Psoas muscle (tissue), 8 donors: ENCODE data around the gene LGR6. TPM values are rescaled to one million over a fixed set of nuclear protein-coding genes. Genes with fewer than 3 reads are reported as not detected.

ENCODE experiments used
- ATAC-seq, 4 donors: fragments of 200-7000 bp; cut with Tn5 transposase; one replicate each; pipeline ENCODE4 v1.9.1; 2020; ENCODE audit warnings: moderate library complexity in 3 of 4, mild to moderate bottlenecking in 2 of 4
- DNase-seq, 2 donors: peaks; one replicate each; pipeline ENCODE4 v3.0.0-alpha.2; 2020
- H3K27ac ChIP-seq: fragments of 200-600 bp; one replicate; pipeline ENCODE4 v1.8.0; 2022
- H3K27me3 ChIP-seq, 3 donors: fragments of 200-600 bp in 1 of 3; one replicate each; pipeline versions ENCODE4 v1.6.1 to v1.8.0; 2013 to 2022; ENCODE audit warnings: low read length in 2 of 3, mild to moderate bottlenecking in 2 of 3, moderate library complexity in 1 of 3; ENCODE audit not compliant: insufficient read depth in 3 of 3
- H3K36me3 ChIP-seq, 2 donors: fragments of 200-600 bp in 1 of 2; one replicate each; pipeline versions ENCODE4 v1.6.1 to v1.8.0; 2013 to 2022; ENCODE audit warnings: low read depth in 1 of 2, mild to moderate bottlenecking in 1 of 2, moderate library complexity in 1 of 2; ENCODE audit not compliant: insufficient read depth in 1 of 2
- H3K4me1 ChIP-seq: fragments of 200-600 bp; one replicate; pipeline ENCODE4 v1.8.0; 2022
- H3K4me3 ChIP-seq: fragments of 200-600 bp; one replicate; pipeline ENCODE4 v1.8.0; 2022; ENCODE audit warnings: mild to moderate bottlenecking
- H3K9me3 ChIP-seq: fragments of 200-600 bp; one replicate; pipeline ENCODE4 v1.8.0; 2022
- CTCF ChIP-seq: fragments of 200-600 bp; IDR thresholded peaks from one replicate; pipeline ENCODE4 v1.8.0; 2022; ENCODE audit warnings: antibody characterized with exemption
- whole genome bisulfite sequencing, 3 donors: extraction: QIAGEN DNeasy Blood & Tissue Kit; methylation state at CpG; one replicate each; pipeline versions ENCODE4 v1.1.6 to v1.1.7; 2013; 5-methylcytosine and 5-hydroxymethylcytosine counted together
- intact Hi-C, 2 donors: fragments of 100-400 bp; cut with DNase I; formaldehyde crosslinking; loops; one replicate each; pipeline versions ENCODE4 v1.11.0 to v1.14.2; 2022
- polyA plus RNA-seq, 3 donors: library from polyadenylated mRNA; stranded (reverse); fragments of 200-250 nt; gene quantifications; one replicate each; pipeline ENCODE4 v1.2.3, GENCODE V29; 2013
- total RNA-seq, 4 donors: library from RNA; stranded (reverse); fragmentation: NEBNext Ultra II Directional in 2 of 4; extraction: Animal tissue kit (Norgen Biotek cat#: 25700) in 2 of 4; gene quantifications; one replicate each; pipeline versions ENCODE4 v1.2.1 to v1.2.4, GENCODE V29; 2021 to 2023
- donor health status: healthy with polysubstance abuse.
- donor health status: DM: no; HTN: no; CAD: no; lungs with moderate emphysema.
- donor health status: Bipolar disorder and iron deficiency.
- donor health status: healthy.
- donor health status: DM: yes; HTN: yes; CAD: no.
- donor health status: DM: no; HTN: no; CAD: no.
- donor health status: DM: no; HTN: no; CAD: no.
- donor health status: DM: yes; HTN: yes; CAD: no.

The LGR6 gene
- total and polyA plus RNA-seq, 7 donors, result 0.12 to 0.20 (median 0.16) TPM; not detected in 3

DNA sequence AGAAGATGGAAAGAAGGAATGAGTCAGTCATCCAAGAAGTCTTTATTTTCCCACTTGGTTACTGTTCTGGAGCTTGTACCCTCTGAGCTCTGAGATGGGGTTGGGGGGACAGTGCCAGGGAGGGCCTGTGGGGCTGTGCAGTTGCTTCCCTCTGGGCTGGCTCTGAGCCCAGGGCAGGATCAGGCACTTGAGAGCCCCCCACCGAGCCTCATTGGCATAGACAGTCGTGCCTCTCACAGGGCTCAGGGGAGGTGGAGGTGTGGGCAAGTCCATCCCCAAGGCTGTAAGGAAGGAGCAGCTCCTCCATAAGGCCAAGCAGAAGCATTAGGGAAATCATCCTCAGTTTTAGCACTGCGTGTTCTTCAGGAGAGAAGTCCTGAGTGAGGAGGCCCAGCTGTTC lies 46.6 kb upstream of the LGR6 start:
- DNase-seq (no peak), ATAC-seq (no peak)
- no peak for TF ChIP-seq CTCF
- Histone ChIP-seq H3K27me3 (no peaks in the 10 kb centered on the region), H3K4me3 (no peak overlapping the region), H3K4me1 (peaks cover 16% of the 10 kb centered on the region), H3K9me3 (no peaks in the 10 kb centered on the region), H3K27ac (no peak overlapping the region), H3K36me3 (no peaks in the 10 kb centered on the region)
- intact Hi-C loops, result no loop called here
- 51 to 74% (median 67%) methylated on average over 3 of the region's 3 CpGs for WGBS, 3 donors

DNA sequence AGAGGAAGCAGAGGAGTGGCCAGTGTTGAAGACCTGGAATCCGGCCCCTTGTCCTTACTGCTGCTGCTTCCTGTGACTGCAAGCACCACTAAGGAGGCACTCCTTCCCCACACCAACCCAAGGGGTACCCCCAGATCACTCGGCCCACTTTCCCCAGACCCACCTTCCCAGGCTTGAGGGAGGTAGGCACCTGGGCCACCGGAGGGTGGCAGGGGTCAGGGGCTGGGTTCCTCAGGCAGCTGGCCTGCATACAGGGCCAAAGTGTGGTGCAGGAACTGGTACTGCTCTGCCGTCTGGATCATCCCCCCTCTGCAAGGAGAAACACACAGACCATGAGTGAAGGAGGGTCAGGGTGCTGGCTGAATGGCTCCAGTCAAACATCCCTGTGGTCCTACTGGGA lies 45.2 kb upstream of the LGR6 start:
- WGBS, 3 donors, result 84 to 89% (median 88%) methylated on average over 4 of the region's 4 CpGs
- Histone ChIP-seq H3K4me1 (peaks cover 8% of the 10 kb centered on the region), H3K27me3 (no peaks in the 10 kb centered on the region), H3K9me3 (no peaks in the 10 kb centered on the region), H3K4me3 (no peak overlapping the region), H3K27ac (no peak overlapping the region), H3K36me3 (no peaks in the 10 kb centered on the region)
- intact Hi-C loops, result no loop called here
- DNase-seq (no peak), ATAC-seq (no peak)
- TF ChIP-seq CTCF, result no peak

DNA sequence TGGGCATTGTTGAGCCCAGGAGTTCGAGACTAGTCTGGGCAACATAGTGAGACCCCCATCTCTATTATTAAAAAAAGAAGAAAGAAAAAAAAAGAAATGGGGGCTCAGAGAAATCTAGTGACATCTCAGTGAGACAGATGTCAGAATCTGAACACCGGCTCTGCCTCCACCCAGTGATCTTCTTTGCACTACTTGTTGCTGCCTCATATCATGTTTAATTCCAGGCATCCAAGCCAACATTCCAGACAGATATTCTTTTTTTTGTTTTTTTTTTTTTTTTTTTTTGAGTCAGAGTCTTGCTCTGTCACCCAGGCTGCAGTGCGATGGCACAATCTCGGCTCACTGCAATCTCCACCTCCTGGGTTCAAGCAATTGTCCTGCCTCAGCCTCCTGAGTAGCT lies 44.0 kb upstream of the LGR6 start:
- no peaks in the 10 kb centered on the region for H3K27me3 ChIP-seq
- 82 to 86% (median 83%) methylated on average over 4 of the region's 4 CpGs for WGBS, 3 donors
- peaks cover 8% of the 10 kb centered on the region for H3K4me1 ChIP-seq
- no peak overlapping the region for H3K27ac ChIP-seq
- no peak for TF ChIP-seq CTCF
- H3K4me3 ChIP-seq, result no peak overlapping the region
- DNase-seq (no peak), ATAC-seq (no peak)
- intact Hi-C loops, result no loop called here
- H3K9me3 ChIP-seq, result no peaks in the 10 kb centered on the region
- no peaks in the 10 kb centered on the region for H3K36me3 ChIP-seq

DNA sequence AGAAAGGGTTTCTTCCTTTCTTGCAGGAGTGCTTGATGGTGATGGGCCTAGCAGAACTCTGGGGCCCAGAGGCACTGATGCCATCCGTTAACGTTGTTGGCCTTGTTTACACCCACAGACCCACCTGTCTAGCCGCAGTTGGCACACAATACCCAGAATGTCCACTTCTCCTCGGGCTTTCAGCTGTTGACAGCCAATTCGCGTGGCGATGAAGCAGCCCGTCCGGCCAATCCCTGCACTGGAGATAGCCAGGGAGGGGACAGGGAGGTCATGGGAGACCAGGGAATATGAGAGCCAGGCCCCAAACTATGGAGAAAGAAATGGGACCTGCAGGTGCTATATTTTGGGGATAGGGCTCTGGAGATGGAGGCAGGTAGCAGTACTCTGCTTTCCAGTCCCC lies 43.4 kb upstream of the LGR6 start:
- no peaks in the 10 kb centered on the region for H3K9me3 ChIP-seq
- 74 to 79% (median 79%) methylated on average over 9 of the region's 9 CpGs for WGBS, 3 donors
- H3K4me1 ChIP-seq, result peaks cover 4% of the 10 kb centered on the region
- no peak overlapping the region for H3K27ac ChIP-seq
- H3K27me3 ChIP-seq, result no peaks in the 10 kb centered on the region
- intact Hi-C loops, result no loop called here
- no peak for DNase-seq
- no peak for ATAC-seq
- no peak for TF ChIP-seq CTCF
- H3K4me3 ChIP-seq, result no peak overlapping the region
- no peaks in the 10 kb centered on the region for H3K36me3 ChIP-seq

DNA sequence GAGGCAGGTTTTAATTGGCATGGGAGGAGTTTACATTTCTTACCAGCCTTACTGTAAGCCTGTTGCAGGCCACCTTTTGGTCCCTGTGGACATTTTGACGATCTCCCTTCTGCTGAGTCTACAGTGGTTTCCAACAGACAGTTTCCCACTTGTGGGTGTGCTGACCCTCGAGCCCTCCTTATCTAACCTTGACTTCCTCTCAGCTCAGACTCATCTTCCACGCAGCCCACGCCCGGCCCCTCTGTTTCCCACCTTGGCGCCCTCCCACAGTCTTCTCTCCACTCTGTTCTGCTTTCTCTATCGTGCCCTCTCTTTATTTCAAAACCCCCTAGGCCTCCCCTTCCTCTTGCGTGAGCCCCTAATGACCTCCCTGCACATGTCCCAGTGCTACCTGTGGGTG lies 43.0 kb upstream of the LGR6 start:
- no peak for TF ChIP-seq CTCF
- WGBS, 3 donors, result 91 to 97% (median 96%) methylated on average over 8 of the region's 8 CpGs
- Histone ChIP-seq H3K36me3 (no peaks in the 10 kb centered on the region), H3K27me3 (no peaks in the 10 kb centered on the region), H3K4me3 (no peak overlapping the region), H3K4me1 (no peaks in the 10 kb centered on the region), H3K9me3 (no peaks in the 10 kb centered on the region), H3K27ac (no peak overlapping the region)
- intact Hi-C loops, result no loop called here
- ATAC-seq, result no peak
- no peak for DNase-seq
